Stomach (tissue), 9 donors: ENCODE data around the gene NUFIP2. TPM values are rescaled to one million over a fixed set of nuclear protein-coding genes. Genes with fewer than 3 reads are reported as not detected.

Experiments
- DNase-seq, 2 donors: peaks; one replicate each; pipeline versions ENCODE4 v3.0.0 to v3.0.0-alpha.2; 2013 to 2019
- H3K27ac ChIP-seq, 5 donors: fragments of 200-600 bp in 4 of 5; sonication (generic) in 4 of 5; one replicate each; pipeline ENCODE4 v1.5.1; 2013 to 2019; ENCODE audit warnings: mild to moderate bottlenecking in 1 of 5, moderate library complexity in 1 of 5
- H3K27me3 ChIP-seq, 3 donors: fragments of 200-600 bp; sonication (generic); one replicate each; pipeline ENCODE4 v1.5.1; 2017 to 2019; ENCODE audit warnings: mixed run types in 1 of 3
- H3K36me3 ChIP-seq, 4 donors: fragments of 200-600 bp; sonication (generic); 1 replicate in 3 of 4; 2 replicates in 1 of 4; pipeline ENCODE4 v1.5.1; 2016 to 2019
- H3K4me1 ChIP-seq, 4 donors: fragments of 200-600 bp; sonication (generic); one replicate each; pipeline ENCODE4 v1.5.1; 2016 to 2019
- H3K4me3 ChIP-seq, 4 donors: fragments of 200-600 bp; sonication (generic) in 3 of 4; one replicate each; pipeline ENCODE4 v1.5.1; 2016 to 2019; ENCODE audit warnings: mild to moderate bottlenecking in 1 of 4
- H3K9me3 ChIP-seq, 4 donors: fragments of 200-600 bp; sonication (generic); one replicate each; pipeline ENCODE4 v1.5.1; 2016 to 2019
- CTCF ChIP-seq, 7 experiments: fragments of 450-650 bp in 4 of 7; fragments of 200-600 bp in 3 of 7; sonication (generic) in 3 of 7; IDR thresholded peaks; one replicate each; pipeline ENCODE4 v1.5.1; 2016 to 2019; ENCODE audit warnings: antibody characterized with exemption in 7 of 7, control low read depth in 2 of 7, mild to moderate bottlenecking in 1 of 7
- EP300 ChIP-seq: sonication (generic); formaldehyde crosslinking; IDR thresholded peaks from one replicate; pipeline ENCODE4 v1.6.1; 2017; ENCODE audit warnings: antibody characterized with exemption
- POLR2A ChIP-seq, 4 donors: fragments of 450-650 bp; IDR thresholded peaks; one replicate each; pipeline ENCODE4 v1.6.1; 2016; ENCODE audit warnings: antibody characterized with exemption in 4 of 4, control low read depth in 2 of 4, mild to moderate bottlenecking in 1 of 4, moderate library complexity in 1 of 4
- POLR2AphosphoS5 ChIP-seq, 3 donors: sonication (generic); formaldehyde crosslinking; IDR thresholded peaks; one replicate each; pipeline ENCODE4 v1.6.1; 2016; ENCODE audit warnings: antibody characterized with exemption in 3 of 3
- WGBS, 5 donors: extraction: QIAGEN DNeasy Blood & Tissue Kit in 3 of 5; methylation state at CpG; one replicate each; pipeline versions ENCODE4 v1.1.5 to v1.1.7; 2013 to 2018; 5-methylcytosine and 5-hydroxymethylcytosine counted together
- intact Hi-C: fragments of 100-400 bp; cut with DNase I; formaldehyde crosslinking; loops from one replicate; pipeline ENCODE4 v1.15.1; 2023; ENCODE audit warnings: low total_unique reads
- polyA plus RNA-seq, 3 donors: library from polyadenylated mRNA; stranded (reverse); fragments of 200-250 nt; gene quantifications; one replicate each; pipeline ENCODE4 v1.2.3, GENCODE V29; 2013
- total RNA-seq, 5 donors: library from RNA; depleted of rRNA; stranded (reverse); fragments of >200 nt; gene quantifications; one replicate each; pipeline versions ENCODE4 v1.1.0 to v1.2.3, GENCODE V29; 2014 to 2016
- donor health status: healthy with polysubstance abuse.
- donor health status: Bipolar disorder and iron deficiency.
- donor health status: healthy.

The NUFIP2 gene
- total and polyA plus RNA-seq, 8 donors: 5.6 to 151 (median 27.8) TPM

GRCh38 chr17:29331708-29332085 is 37.7 kb upstream of the NUFIP2 start:
- H3K4me3 ChIP-seq: no peak overlapping the region
- WGBS, 5 donors: 38 to 58% (median 53%) methylated on average over 1 of the region's 1 CpG
- no peaks in the 10 kb centered on the region for H3K4me1 ChIP-seq
- intact Hi-C loops: no loop called here
- H3K27ac ChIP-seq: no peak overlapping the region
- H3K27me3 ChIP-seq: no peaks in the 10 kb centered on the region
- no peaks in the 10 kb centered on the region for H3K9me3 ChIP-seq
- no peaks in the 10 kb centered on the region for H3K36me3 ChIP-seq
- peak in 1 of 2 donors; percentile 1 for DNase-seq
- TF ChIP-seq POLR2A (IDR thresholded peaks at IDR 0.05) (no peak), CTCF (IDR thresholded peaks at IDR 0.05) (no peak), POLR2AphosphoS5 (IDR thresholded peaks at IDR 0.05) (no peak), EP300 (no peak)

- intact Hi-C loops: no loop called here
- Histone ChIP-seq H3K4me1 (no peaks in the 10 kb centered on the region), H3K9me3 (no peaks in the 10 kb centered on the region), H3K27me3 (no peaks in the 10 kb centered on the region), H3K36me3 (no peaks in the 10 kb centered on the region), H3K27ac (no peak overlapping the region), H3K4me3 (no peak overlapping the region)
- 55 to 86% (median 81%) methylated on average over 3 of the region's 3 CpGs for WGBS, 5 donors
- no peak for TF ChIP-seq CTCF (IDR thresholded peaks at IDR 0.05)
- TF ChIP-seq POLR2A (IDR thresholded peaks at IDR 0.05): no peak
- peak in 1 of 2 donors; percentile 26 for DNase-seq
These were observed 37.2 kb upstream of the NUFIP2 start for GRCh38 chr17:29331075-29331707.

- TF ChIP-seq POLR2AphosphoS5 (IDR thresholded peaks at IDR 0.05) (no peak), CTCF (IDR thresholded peaks at IDR 0.05) (no peak), EP300 (no peak), POLR2A (IDR thresholded peaks at IDR 0.05) (no peak)
- Histone ChIP-seq H3K27ac (no peak overlapping the region), H3K4me1 (no peaks in the 10 kb centered on the region), H3K4me3 (no peak overlapping the region), H3K27me3 (no peaks in the 10 kb centered on the region), H3K9me3 (no peaks in the 10 kb centered on the region), H3K36me3 (no peaks in the 10 kb centered on the region)
- 78 to 92% (median 80%) methylated on average over 5 of the region's 5 CpGs for WGBS, 5 donors
- intact Hi-C loops: no loop called here
- DNase-seq: no peak
These were observed 33.5 kb upstream of the NUFIP2 start for GRCh38 chr17:29327412-29327811.

- Histone ChIP-seq H3K4me1 (no peaks in the 10 kb centered on the region), H3K4me3 (no peak overlapping the region), H3K27ac (no peak overlapping the region), H3K9me3 (no peaks in the 10 kb centered on the region), H3K27me3 (no peaks in the 10 kb centered on the region), H3K36me3 (no peaks in the 10 kb centered on the region)
- TF ChIP-seq EP300: no peak
- TF ChIP-seq POLR2AphosphoS5 (IDR thresholded peaks at IDR 0.05): no peak
- no peak for TF ChIP-seq POLR2A (IDR thresholded peaks at IDR 0.05)
- no peak for TF ChIP-seq CTCF (IDR thresholded peaks at IDR 0.05)
- 85 to 91% (median 88%) methylated on average over 6 of the region's 6 CpGs for WGBS, 5 donors
- no peak for DNase-seq
- intact Hi-C loops: no loop called here
These were observed 32.3 kb upstream of the NUFIP2 start for GRCh38 chr17:29326023-29326813.
